SK-N-SH (cell line): ENCODE results near the gene ALOXE3.

Experiments
- EZH2phosphoT487 ChIP-seq: fragments of 200-600 bp; sonication (generic); IDR thresholded peaks from 2 replicates; pipeline ENCODE4 v1.6.1; 2017; ENCODE audit warnings: low read depth, mixed run types, mild to moderate bottlenecking, antibody characterized with exemption, moderate library complexity, borderline replicate concordance
- GATA2 ChIP-seq: sonication (generic); formaldehyde crosslinking; IDR thresholded peaks from 2 replicates; pipeline ENCODE4 v1.5.0; 2020; ENCODE audit warnings: mild to moderate bottlenecking, missing genetic modification reagents
- MXI1 ChIP-seq: IDR thresholded peaks from 2 replicates; pipeline ENCODE4 v1.6.1; 2012; ENCODE audit warnings: mild to moderate bottlenecking, low read depth, low read length, improper control_type of control experiment
- POLR2AphosphoS5 ChIP-seq: IDR thresholded peaks from 2 replicates; pipeline ENCODE4 v1.6.1; 2012; ENCODE audit warnings: low read depth, low read length
- RAD21 ChIP-seq: IDR thresholded peaks from 2 replicates; pipeline ENCODE4 v1.6.1; 2012; ENCODE audit warnings: mild to moderate bottlenecking, low read length
- SIN3A ChIP-seq: IDR thresholded peaks from 2 replicates; pipeline ENCODE4 v1.6.1; 2012; ENCODE audit warnings: low read depth, mild to moderate bottlenecking, low read length, moderate library complexity, borderline replicate concordance
- SMC3 ChIP-seq: IDR thresholded peaks from 2 replicates; pipeline ENCODE4 v1.6.1; 2012; ENCODE audit warnings: low read depth, low read length, improper control_type of control experiment
- TF ChIP-seq, protein P1 (sequence below): fragments of 200-600 bp; sonication (generic); IDR thresholded peaks from 2 replicates; pipeline ENCODE4 v1.6.1; 2017; ENCODE audit warnings: antibody characterized with exemption, mild to moderate bottlenecking, moderate library complexity
- TF ChIP-seq, protein P2 (sequence below): IDR thresholded peaks from 2 replicates; pipeline ENCODE4 v1.4.0; 2012; ENCODE audit warnings: low read depth, borderline replicate concordance
- TF ChIP-seq, protein P3 (sequence below): IDR thresholded peaks from 2 replicates; pipeline ENCODE4 v1.6.1; 2012; ENCODE audit warnings: mild to moderate bottlenecking, low read depth, low read length, moderate library complexity
- TF ChIP-seq, protein P4 (sequence below): IDR thresholded peaks from 2 replicates; pipeline ENCODE4 v1.4.0; 2012; ENCODE audit warnings: low read depth
- TF ChIP-seq, protein P5 (sequence below): fragments of 150-350 bp; IDR thresholded peaks from 2 replicates; pipeline ENCODE4 v1.6.1; 2017; ENCODE audit warnings: antibody characterized with exemption, low read length, low read depth, borderline replicate concordance
- TF ChIP-seq, protein P6 (sequence below): IDR thresholded peaks from 2 replicates; pipeline ENCODE4 v1.4.0; 2012; ENCODE audit warnings: low read depth, borderline replicate concordance

DNA sequence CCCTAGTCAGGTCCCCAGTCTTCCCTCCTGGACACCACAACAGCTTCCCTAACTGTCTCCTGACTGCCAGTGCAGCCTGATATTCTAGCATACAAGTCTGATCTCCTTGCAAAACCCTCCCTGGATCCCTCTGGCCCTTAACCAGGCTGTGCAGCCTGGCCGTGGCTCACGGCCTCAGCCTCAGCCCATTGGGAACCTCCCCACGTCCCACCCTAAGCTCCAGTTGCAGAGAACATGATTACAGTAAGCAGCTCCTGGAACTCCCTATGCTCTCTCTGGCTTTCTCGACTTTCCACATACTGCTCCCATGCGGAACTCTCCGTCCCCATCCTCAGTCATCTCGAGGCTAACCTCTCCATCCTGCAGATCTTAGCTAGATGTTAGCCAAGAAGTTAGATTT lies 43.8 kb downstream of the ALOXE3 start:
- TF ChIP-seq MXI1 (no peak), SIN3A (no peak), RAD21 (no peak), SMC3 (no peak), POLR2AphosphoS5 (no peak), GATA2 (CRISPR knock-in tag) (no peak), EZH2phosphoT487 (no peak)
- TF ChIP-seq, protein P1, sequence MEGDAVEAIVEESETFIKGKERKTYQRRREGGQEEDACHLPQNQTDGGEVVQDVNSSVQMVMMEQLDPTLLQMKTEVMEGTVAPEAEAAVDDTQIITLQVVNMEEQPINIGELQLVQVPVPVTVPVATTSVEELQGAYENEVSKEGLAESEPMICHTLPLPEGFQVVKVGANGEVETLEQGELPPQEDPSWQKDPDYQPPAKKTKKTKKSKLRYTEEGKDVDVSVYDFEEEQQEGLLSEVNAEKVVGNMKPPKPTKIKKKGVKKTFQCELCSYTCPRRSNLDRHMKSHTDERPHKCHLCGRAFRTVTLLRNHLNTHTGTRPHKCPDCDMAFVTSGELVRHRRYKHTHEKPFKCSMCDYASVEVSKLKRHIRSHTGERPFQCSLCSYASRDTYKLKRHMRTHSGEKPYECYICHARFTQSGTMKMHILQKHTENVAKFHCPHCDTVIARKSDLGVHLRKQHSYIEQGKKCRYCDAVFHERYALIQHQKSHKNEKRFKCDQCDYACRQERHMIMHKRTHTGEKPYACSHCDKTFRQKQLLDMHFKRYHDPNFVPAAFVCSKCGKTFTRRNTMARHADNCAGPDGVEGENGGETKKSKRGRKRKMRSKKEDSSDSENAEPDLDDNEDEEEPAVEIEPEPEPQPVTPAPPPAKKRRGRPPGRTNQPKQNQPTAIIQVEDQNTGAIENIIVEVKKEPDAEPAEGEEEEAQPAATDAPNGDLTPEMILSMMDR, result no peak
- TF ChIP-seq, protein P2, sequence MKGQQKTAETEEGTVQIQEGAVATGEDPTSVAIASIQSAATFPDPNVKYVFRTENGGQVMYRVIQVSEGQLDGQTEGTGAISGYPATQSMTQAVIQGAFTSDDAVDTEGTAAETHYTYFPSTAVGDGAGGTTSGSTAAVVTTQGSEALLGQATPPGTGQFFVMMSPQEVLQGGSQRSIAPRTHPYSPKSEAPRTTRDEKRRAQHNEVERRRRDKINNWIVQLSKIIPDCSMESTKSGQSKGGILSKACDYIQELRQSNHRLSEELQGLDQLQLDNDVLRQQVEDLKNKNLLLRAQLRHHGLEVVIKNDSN, result no peak
- TF ChIP-seq, protein P3, sequence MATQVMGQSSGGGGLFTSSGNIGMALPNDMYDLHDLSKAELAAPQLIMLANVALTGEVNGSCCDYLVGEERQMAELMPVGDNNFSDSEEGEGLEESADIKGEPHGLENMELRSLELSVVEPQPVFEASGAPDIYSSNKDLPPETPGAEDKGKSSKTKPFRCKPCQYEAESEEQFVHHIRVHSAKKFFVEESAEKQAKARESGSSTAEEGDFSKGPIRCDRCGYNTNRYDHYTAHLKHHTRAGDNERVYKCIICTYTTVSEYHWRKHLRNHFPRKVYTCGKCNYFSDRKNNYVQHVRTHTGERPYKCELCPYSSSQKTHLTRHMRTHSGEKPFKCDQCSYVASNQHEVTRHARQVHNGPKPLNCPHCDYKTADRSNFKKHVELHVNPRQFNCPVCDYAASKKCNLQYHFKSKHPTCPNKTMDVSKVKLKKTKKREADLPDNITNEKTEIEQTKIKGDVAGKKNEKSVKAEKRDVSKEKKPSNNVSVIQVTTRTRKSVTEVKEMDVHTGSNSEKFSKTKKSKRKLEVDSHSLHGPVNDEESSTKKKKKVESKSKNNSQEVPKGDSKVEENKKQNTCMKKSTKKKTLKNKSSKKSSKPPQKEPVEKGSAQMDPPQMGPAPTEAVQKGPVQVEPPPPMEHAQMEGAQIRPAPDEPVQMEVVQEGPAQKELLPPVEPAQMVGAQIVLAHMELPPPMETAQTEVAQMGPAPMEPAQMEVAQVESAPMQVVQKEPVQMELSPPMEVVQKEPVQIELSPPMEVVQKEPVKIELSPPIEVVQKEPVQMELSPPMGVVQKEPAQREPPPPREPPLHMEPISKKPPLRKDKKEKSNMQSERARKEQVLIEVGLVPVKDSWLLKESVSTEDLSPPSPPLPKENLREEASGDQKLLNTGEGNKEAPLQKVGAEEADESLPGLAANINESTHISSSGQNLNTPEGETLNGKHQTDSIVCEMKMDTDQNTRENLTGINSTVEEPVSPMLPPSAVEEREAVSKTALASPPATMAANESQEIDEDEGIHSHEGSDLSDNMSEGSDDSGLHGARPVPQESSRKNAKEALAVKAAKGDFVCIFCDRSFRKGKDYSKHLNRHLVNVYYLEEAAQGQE, result no peak
- TF ChIP-seq, protein P4, sequence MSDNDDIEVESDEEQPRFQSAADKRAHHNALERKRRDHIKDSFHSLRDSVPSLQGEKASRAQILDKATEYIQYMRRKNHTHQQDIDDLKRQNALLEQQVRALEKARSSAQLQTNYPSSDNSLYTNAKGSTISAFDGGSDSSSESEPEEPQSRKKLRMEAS, result no peak
- TF ChIP-seq, protein P5, sequence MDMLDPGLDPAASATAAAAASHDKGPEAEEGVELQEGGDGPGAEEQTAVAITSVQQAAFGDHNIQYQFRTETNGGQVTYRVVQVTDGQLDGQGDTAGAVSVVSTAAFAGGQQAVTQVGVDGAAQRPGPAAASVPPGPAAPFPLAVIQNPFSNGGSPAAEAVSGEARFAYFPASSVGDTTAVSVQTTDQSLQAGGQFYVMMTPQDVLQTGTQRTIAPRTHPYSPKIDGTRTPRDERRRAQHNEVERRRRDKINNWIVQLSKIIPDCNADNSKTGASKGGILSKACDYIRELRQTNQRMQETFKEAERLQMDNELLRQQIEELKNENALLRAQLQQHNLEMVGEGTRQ, result no peak
- TF ChIP-seq, protein P6, sequence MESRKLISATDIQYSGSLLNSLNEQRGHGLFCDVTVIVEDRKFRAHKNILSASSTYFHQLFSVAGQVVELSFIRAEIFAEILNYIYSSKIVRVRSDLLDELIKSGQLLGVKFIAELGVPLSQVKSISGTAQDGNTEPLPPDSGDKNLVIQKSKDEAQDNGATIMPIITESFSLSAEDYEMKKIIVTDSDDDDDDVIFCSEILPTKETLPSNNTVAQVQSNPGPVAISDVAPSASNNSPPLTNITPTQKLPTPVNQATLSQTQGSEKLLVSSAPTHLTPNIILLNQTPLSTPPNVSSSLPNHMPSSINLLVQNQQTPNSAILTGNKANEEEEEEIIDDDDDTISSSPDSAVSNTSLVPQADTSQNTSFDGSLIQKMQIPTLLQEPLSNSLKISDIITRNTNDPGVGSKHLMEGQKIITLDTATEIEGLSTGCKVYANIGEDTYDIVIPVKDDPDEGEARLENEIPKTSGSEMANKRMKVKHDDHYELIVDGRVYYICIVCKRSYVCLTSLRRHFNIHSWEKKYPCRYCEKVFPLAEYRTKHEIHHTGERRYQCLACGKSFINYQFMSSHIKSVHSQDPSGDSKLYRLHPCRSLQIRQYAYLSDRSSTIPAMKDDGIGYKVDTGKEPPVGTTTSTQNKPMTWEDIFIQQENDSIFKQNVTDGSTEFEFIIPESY, result no peak
